HG03196 (cell line): Measurements from ENCODE around the gene ABHD17C.
A peak's percentile ranks its signal among the peaks of the same experiment; 100 is the strongest.
"Not testable (repeated sequence)": the region's sequence is repeated elsewhere in the genome, so short reads cannot be mapped to it uniquely, and the experiment has no call there.

ENCODE experiments used
- ATAC-seq: cut with Tn5 transposase; IDR thresholded peaks from one replicate; pipeline ENCODE4 v1.9.1; 2021; ENCODE audit not compliant: unreplicated experiment

The ABHD17C gene

GRCh38 chr15:80695099-80695910 lies at the start of gene ABHD17C:
Gene ABHD17C (plus strand): TSS chr15:80695310. CDS start chr15:80695430, 120 bp downstream.
- ATAC-seq, result peak; percentile 68

- ATAC-seq, result no peak
Observed at GRCh38 chr15:80645494-80646065, 49.5 kb upstream of the ABHD17C start.

- ATAC-seq, result not testable (repeated sequence)
Observed at GRCh38 chr15:80647424-80647823, 47.7 kb upstream of the ABHD17C start.

GRCh38 chr15:80654299-80654698 lies 40.8 kb upstream of the ABHD17C start:
- no peak for ATAC-seq

- ATAC-seq, result no peak
Observed at GRCh38 chr15:80659375-80659774, 35.7 kb upstream of the ABHD17C start.

GRCh38 chr15:80660119-80660518 lies 35.0 kb upstream of the ABHD17C start:
- ATAC-seq, result no peak

- ATAC-seq, result no peak
Observed at GRCh38 chr15:80662129-80662528, 33.0 kb upstream of the ABHD17C start.

- no peak for ATAC-seq
Observed at GRCh38 chr15:80662757-80663553, 32.2 kb upstream of the ABHD17C start.

GRCh38 chr15:80665151-80665550 lies 30.0 kb upstream of the ABHD17C start:
- no peak for ATAC-seq

GRCh38 chr15:80667936-80668335 lies 27.2 kb upstream of the ABHD17C start:
- ATAC-seq, result no peak

- ATAC-seq, result no peak
Observed at GRCh38 chr15:80668546-80669236, 26.4 kb upstream of the ABHD17C start.

GRCh38 chr15:80669663-80670273 lies 25.3 kb upstream of the ABHD17C start:
- peak; percentile 50 for ATAC-seq

- no peak for ATAC-seq
Observed at GRCh38 chr15:80673561-80674244, 21.4 kb upstream of the ABHD17C start.

- no peak for ATAC-seq
Observed at GRCh38 chr15:80674245-80674614, 20.9 kb upstream of the ABHD17C start.

- no peak for ATAC-seq
Observed at GRCh38 chr15:80677041-80677440, 18.1 kb upstream of the ABHD17C start.

- no peak for ATAC-seq
Observed at GRCh38 chr15:80679167-80679803, 15.8 kb upstream of the ABHD17C start.

- ATAC-seq, result no peak
Observed at GRCh38 chr15:80679804-80680175, 15.3 kb upstream of the ABHD17C start.

- ATAC-seq, result no peak
Observed at GRCh38 chr15:80682201-80682600, 12.9 kb upstream of the ABHD17C start.

- no peak for ATAC-seq
Observed at GRCh38 chr15:80684697-80685096, 10.4 kb upstream of the ABHD17C start.

GRCh38 chr15:80685628-80686027 lies 9.5 kb upstream of the ABHD17C start:
- no peak for ATAC-seq
